IPS DF 4.7 (cell line): ENCODE data around the gene UGT2B28.
"Not testable (repeated sequence)": the region's sequence is repeated elsewhere in the genome, so short reads cannot be mapped to it uniquely, and the experiment has no call there.

ENCODE experiments used
- DNase-seq: peaks from one replicate; pipeline ENCODE4 v3.0.0-alpha.2; 2013; ENCODE audit warnings: low spot score; ENCODE audit errors: extremely low read depth

Gene UGT2B28

DNA sequence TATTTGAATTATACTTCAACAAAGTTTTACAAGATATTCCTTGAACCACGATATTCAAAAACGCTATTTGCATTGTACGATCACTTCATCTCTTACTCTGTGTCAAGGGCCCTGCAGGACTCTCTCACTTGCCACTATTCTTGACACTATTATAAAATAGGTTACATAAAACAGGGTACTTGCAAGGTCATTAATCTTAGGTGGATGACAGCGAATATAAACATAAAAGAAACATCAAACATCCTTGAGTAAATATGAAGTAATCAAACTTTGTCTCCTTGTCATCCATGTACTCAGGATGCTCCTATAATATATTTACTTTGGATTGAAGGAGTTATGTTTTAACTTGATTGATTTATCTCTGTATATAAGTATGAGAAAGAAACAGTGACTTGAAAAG is at the start of gene UGT2B28:
Gene UGT2B28, plus strand, starts transcription at position 395 of the 400 bp plus-strand sequence. CDS start 26 bp downstream, outside the sequence.
- not testable (repeated sequence) for DNase-seq

DNA sequence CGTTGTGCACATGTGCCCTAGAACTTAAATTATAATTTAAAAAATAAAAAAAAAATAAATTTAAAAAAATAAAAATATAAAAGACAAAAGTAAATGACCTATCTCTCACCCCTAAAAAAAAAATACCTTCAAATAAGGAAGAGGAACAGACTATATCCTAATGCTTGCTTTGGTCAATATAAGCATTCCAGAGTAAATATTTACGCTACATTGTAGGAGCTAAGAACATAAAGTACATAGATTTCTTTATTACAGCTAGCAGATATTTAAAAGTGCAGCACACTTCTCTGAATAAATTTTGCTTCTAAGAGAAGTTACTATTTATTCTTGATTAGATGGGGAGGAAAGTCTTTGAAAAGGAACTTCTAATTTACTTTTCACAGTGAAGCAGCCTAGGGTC is 41.2 kb upstream of the UGT2B28 start:
- no peak for DNase-seq

DNA sequence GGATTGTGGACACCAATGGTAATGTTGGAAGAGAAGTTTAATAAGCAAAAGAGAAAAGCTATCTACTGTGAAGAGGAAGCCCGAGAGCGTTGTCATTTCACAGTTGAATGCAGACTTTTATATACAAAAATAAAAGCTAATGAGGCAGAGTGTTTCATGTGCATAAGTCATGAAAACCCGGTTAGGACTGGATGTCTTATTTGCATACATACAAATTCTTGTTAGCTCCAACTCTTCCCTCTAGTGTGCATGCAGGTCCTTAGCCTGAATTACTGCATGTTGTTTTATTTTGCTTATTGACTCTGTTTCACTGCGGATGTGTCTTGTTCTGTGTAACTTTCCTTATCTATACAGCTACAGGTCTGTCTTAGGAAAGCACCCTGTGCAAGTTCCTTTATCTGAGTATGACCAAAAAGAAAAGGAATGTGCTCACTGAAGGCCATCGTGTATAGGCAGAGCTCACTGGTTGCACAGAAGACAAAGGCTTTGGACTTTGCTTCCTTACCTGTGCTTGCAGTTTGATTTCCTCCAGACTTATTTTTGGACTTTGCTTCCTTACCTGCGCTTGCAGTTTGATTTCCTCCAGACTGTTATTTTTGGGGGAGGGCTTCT is 40.6 kb upstream of the UGT2B28 start:
- DNase-seq = no peak

DNA sequence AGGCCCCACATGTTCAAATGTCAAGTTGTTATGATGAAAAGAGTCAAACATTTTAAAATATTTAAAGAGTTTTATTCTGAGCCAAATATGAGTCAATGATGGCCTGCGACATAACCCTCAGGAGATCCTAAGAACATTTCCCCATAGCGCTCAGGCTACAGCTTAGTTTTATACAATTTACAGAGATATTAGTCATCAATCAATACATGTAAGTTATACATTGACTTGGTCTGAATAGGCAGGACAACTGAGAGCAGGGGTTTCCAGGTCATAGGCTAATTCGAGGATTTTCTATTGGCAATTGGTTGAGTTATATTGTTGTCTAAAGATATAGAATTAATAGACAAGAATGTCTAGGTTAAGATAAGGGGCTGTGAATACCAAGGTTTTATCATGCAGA is 39.5 kb upstream of the UGT2B28 start:
- DNase-seq = not testable (repeated sequence)

DNA sequence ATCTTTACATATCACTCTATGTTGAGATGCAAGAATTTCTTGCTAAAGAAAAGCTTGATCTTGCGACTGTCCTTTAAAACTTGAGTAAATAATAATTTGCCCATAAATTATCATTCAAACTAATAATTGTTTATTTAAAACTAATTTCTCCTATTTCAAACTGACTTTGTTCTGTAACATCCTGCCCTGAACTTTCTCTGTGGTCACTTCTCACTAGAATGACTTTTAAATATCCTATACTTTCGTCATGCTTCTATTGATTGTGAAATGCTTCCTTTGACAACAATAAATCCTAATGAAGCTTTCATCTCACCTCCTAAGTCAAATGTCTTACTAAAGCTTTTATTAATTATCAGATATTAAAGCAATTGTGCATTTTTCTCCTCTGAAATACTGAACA is 38.5 kb upstream of the UGT2B28 start:
- not testable (repeated sequence) for DNase-seq

DNA sequence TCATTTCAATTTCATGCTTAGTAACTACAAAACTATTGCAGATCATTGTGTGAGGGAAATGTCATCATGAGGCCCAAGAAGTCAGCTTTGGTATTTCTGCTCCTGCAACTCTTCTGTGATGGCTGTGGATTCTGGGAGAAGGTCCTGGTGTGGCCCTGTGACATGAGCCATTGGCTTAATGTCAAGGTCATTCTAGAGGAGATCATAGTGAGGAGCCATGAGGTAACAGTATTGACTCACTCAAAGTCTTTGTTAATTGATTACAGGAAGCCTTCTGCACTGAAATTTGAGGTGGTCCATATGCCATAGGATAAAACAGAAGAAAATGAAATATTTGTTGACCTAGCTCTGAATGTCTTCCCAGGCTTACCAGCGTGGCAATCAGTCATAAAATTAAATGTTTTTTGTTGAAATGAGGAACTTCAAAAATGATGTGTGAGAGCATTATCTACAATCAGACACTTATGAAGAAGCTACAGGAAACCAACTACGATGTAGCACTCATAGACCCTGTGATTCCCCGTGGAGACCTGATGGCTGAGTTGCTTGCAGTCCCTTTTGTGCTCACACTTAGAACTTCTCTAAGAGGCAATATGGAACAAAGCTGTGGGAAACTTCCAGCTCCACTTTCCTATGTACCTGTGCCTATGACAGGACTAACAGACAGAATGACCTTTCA is 37.6 kb upstream of the UGT2B28 start:
- DNase-seq = not testable (repeated sequence)

GRCh38 chr4:69250884-69251283 is 29.4 kb upstream of the UGT2B28 start:
- DNase-seq = not testable (repeated sequence)

GRCh38 chr4:69253147-69253772 is 27.0 kb upstream of the UGT2B28 start:
- DNase-seq = not testable (repeated sequence)

- DNase-seq = not testable (repeated sequence)
Measured at GRCh38 chr4:69268612-69269011, 11.7 kb upstream of the UGT2B28 start.

GRCh38 chr4:69296356-69296755 is 16.1 kb downstream of the UGT2B28 start:
- DNase-seq = not testable (repeated sequence)

DNA sequence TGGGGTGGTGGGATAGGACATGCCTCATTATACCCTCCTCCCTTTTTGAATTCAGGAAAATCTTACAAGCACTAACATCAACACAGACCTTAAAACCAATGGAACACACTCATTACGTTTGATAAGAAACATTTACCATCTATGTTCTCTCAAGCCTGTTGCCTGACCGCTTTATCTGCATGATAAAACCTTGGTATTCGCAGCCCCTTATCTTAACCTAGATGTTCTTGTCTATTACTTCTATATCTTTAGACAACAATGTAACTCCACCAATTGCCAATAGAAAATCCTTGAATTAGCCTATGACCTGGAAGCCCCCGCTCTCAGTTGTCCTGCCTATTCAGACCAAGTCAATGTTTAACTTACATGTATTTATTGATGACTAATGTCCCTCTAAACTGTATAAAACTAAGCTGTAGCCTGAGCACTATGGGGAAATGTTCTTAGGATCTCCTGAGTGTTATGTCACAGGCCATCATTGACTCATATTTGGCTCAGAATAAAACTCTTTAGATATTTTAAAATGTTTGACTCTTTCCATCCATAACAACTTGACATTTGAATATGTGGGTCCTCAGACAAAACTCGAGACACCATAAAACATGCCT is 28.3 kb downstream of the UGT2B28 start:
- DNase-seq = not testable (repeated sequence)

DNA sequence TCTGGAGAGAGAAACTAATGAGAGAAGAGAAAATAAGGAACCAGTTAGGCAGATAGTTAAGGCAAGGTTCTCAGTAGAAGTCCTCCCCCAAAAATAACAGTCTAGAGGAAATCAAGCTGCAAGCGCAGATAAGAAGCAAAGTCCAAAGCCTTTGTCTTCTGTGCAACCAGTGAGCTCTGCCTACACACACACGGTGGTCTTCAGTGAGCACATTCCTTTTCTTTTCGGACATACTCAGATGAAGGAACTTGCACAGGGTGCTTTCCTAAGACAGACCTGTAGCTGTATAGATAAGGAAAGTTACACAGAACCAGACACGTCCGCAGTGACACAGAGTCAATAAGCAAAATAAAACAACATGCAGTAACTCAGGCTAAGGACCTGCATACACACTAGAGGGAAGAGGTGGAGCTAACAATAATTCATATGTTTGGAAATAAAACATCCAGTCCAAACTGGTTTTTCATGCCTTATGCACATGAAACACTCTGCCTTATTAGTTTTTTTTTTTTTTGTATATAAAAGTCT is 29.3 kb downstream of the UGT2B28 start:
- not testable (repeated sequence) for DNase-seq

GRCh38 chr4:69310262-69310661 is 30.0 kb downstream of the UGT2B28 start:
- not testable (repeated sequence) for DNase-seq

DNA sequence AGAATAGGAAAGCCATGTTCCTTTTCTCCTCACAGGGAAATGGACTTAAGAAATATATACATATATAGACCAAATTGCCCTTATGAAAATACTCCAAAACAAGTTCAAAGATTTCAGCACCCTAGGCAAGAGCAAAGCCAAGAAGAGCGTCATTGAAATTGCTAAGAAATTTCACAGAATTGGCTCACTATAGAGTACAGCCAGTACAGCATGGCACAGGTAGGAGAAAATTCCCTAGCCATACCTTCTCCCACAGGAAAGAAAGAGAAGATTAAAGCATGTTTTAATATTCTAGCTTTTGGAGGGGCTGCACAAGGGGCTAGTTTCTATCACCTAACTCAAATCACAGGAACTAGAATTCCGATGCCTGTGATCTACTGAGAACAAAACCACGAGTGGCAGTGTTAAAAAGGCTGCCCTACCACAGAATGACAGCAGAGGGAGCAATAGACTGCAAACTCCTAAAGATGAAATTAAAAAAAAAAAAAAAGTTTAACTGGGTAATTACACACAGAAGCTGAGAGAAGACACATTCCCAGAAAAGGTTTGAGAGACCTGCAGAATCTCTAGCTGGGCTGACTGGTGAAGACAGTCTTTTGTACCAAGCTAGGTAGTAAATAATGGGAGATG is 37.5 kb downstream of the UGT2B28 start:
- not testable (repeated sequence) for DNase-seq

- DNase-seq = no peak
Measured at GRCh38 chr4:69321153-69321729, 41.0 kb downstream of the UGT2B28 start.

DNA sequence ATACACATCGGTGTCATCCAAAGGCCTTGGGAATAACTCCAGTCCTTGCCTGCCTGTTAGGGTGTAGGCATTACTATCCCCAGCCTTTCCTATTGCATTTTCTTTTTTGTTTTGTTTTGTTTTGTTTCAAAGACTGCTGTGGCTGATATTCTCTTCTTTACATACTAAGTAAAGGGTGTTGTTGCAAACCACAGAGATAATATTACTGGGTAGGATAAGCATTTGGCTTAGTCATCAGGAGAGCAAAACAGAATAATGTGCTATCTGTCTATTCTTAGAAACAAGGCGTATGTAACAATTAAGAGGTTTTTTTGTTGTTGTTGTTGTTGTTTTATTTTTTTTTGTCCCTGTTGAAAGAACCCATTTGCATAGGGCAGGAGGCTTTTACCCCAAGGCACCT is 41.8 kb downstream of the UGT2B28 start:
- DNase-seq = no peak

- DNase-seq = no peak
Measured at GRCh38 chr4:69323284-69323683, 43.0 kb downstream of the UGT2B28 start.

DNA sequence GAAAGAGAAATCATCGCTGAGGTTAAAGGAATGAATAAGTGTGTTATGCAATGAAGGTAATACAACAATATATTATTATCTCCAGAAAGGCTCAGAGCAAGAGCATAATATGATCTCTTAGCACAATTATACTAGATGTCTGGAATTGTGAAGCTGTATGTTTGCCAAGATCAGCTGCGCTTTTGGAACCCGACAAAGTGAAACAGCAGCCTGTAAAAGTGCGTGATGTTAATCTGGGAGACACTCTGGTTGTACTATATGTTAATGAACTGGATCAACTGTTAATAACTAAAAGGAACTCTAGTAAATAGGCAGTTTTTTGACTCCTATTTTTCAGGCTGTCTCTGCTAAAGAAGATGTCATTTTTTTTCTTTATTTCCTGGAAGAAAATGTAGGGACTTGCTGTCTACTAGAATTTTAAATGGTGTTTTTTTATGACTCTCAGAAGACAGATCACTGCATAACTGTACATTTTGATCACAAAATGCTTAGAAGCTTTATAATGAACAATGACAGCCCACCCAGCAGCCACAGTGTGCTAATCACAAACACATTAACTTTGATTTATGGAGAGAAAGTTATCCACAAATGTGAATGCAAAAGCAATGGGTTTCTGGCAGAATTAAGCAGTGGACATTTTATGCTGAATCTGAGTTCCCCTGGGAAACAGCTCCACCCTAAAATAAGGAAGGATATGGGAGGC is 50.2 kb downstream of the UGT2B28 start:
- no peak for DNase-seq

DNA sequence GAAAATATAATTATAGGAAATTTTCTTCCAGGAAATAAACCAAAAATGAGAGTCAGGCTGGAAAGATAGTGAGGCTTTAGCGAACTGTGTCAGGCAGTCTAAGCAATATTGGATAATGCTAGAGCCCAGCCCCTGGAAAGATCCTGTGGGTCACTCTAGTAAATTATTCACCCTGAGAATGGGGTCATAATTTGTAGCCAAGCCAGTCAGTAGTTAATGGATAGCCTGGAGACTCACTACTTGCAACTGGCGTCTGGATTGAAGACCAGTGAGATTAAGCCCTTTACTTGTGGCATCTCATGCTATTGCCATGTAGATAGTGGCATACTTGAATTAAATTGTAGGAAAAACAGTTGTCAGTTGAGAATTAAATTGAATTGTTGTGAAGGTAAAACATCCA is 51.0 kb downstream of the UGT2B28 start:
- DNase-seq = not testable (repeated sequence)

GRCh38 chr4:69335485-69335884 is 55.2 kb downstream of the UGT2B28 start:
- not testable (repeated sequence) for DNase-seq
